GM19043 (cell line): ENCODE data around the gene CSPG5.

ENCODE experiments used
- ATAC-seq: cut with Tn5 transposase; IDR thresholded peaks from one replicate; pipeline ENCODE4 v1.9.1; 2021; ENCODE audit warnings: low read depth; ENCODE audit not compliant: unreplicated experiment

CSPG5 gene

GRCh38 chr3:47588587-47588986 lies 9.9 kb upstream of the CSPG5 start:
- ATAC-seq = no peak

- no peak for ATAC-seq
These were observed 9.4 kb upstream of the CSPG5 start for GRCh38 chr3:47588053-47588452.

GRCh38 chr3:47586746-47587145 lies 8.1 kb upstream of the CSPG5 start:
- no peak for ATAC-seq

GRCh38 chr3:47583320-47584075 lies 4.8 kb upstream of the CSPG5 start:
- no peak for ATAC-seq

GRCh38 chr3:47581835-47582234 lies 3.2 kb upstream of the CSPG5 start:
- no peak for ATAC-seq

GRCh38 chr3:47581422-47581821 lies 2.8 kb upstream of the CSPG5 start:
- no peak for ATAC-seq

- no peak for ATAC-seq
These were observed 1.8 kb upstream of the CSPG5 start for GRCh38 chr3:47580481-47580880.

GRCh38 chr3:47579875-47580274 lies 1.2 kb upstream of the CSPG5 start:
- ATAC-seq = no peak

GRCh38 chr3:47578119-47578632 lies 489 bp downstream of the CSPG5 start:
- ATAC-seq = no peak

- no peak for ATAC-seq
These were observed 1.0 kb downstream of the CSPG5 start for GRCh38 chr3:47577583-47578118.

- no peak for ATAC-seq
These were observed 5.2 kb downstream of the CSPG5 start for GRCh38 chr3:47573190-47574172.

- no peak for ATAC-seq
These were observed 7.1 kb downstream of the CSPG5 start for GRCh38 chr3:47571391-47572175.

- ATAC-seq = no peak
These were observed 9.8 kb downstream of the CSPG5 start for GRCh38 chr3:47568901-47569300.

- no peak for ATAC-seq
These were observed 11.5 kb downstream of the CSPG5 start for GRCh38 chr3:47567149-47567548.

- ATAC-seq = no peak
These were observed 12.0 kb downstream of the CSPG5 start for GRCh38 chr3:47566667-47567066.

GRCh38 chr3:47565734-47566550 lies 12.7 kb downstream of the CSPG5 start:
- ATAC-seq = no peak

- no peak for ATAC-seq
These were observed 22.3 kb downstream of the CSPG5 start for GRCh38 chr3:47556351-47556750.

- ATAC-seq = no peak
These were observed 24.3 kb downstream of the CSPG5 start for GRCh38 chr3:47554335-47554734.

GRCh38 chr3:47553407-47553806 lies 25.3 kb downstream of the CSPG5 start:
- no peak for ATAC-seq
